Mesendoderm (in vitro differentiated cells): Measurements from ENCODE around the gene NBPF8.
"Not testable (repeated sequence)": the region's sequence is repeated elsewhere in the genome, so short reads cannot be mapped to it uniquely, and the experiment has no call there.

Experiments used
- DNase-seq: peaks from one replicate; pipeline ENCODE4 v3.0.0; 2013
- H2AK5ac ChIP-seq: 2 replicates; pipeline ENCODE4 v1.6.1; 2013; ENCODE audit warnings: low read length, inconsistent platforms
- H2BK120ac ChIP-seq: 2 replicates; pipeline ENCODE4 v1.6.1; 2013; ENCODE audit warnings: low read depth, mild to moderate bottlenecking, low read length, moderate library complexity, mixed read lengths
- H2BK15ac ChIP-seq: replicated peaks from 2 replicates; pipeline ENCODE4 v1.6.1; 2013; ENCODE audit warnings: low read depth, mild to moderate bottlenecking, moderate library complexity
- H2BK5ac ChIP-seq: 2 replicates; pipeline ENCODE4 v1.6.1; 2013; ENCODE audit warnings: low read length, inconsistent platforms
- H3K18ac ChIP-seq: 2 replicates; pipeline ENCODE4 v1.6.1; 2013; ENCODE audit warnings: mild to moderate bottlenecking, low read length, mixed read lengths
- H3K23ac ChIP-seq: one replicate; pipeline ENCODE4 v1.6.1; 2013; ENCODE audit warnings: low read length
- H3K27ac ChIP-seq: 2 replicates; pipeline ENCODE4 v1.5.1; 2013; ENCODE audit warnings: low read depth, mild to moderate bottlenecking, inconsistent platforms, low read length, moderate library complexity
- H3K27me3 ChIP-seq: 2 replicates; pipeline ENCODE4 v1.6.1; 2013; ENCODE audit warnings: low read length, control low read depth, mild to moderate bottlenecking, inconsistent platforms; ENCODE audit not compliant: insufficient read depth, poor library complexity
- H3K36me3 ChIP-seq: 2 replicates; pipeline ENCODE4 v1.6.1; 2013; ENCODE audit warnings: low read length, inconsistent platforms; ENCODE audit not compliant: control insufficient read depth, insufficient read depth
- H3K4ac ChIP-seq: one replicate; pipeline ENCODE4 v1.6.1; 2013; ENCODE audit warnings: low read depth, mild to moderate bottlenecking, low read length, moderate library complexity
- H3K4me1 ChIP-seq: 2 replicates; pipeline ENCODE4 v1.6.1; 2013; ENCODE audit warnings: low read depth, low read length, inconsistent platforms; ENCODE audit not compliant: control insufficient read depth
- H3K4me2 ChIP-seq: 2 replicates; pipeline ENCODE4 v1.6.1; 2013; ENCODE audit warnings: low read length
- H3K4me3 ChIP-seq: 2 replicates; pipeline ENCODE4 v1.5.1; 2013; ENCODE audit warnings: mild to moderate bottlenecking, low read length
- H3K56ac ChIP-seq: one replicate; pipeline ENCODE4 v1.6.1; 2013; ENCODE audit warnings: low read length
- H3K79me1 ChIP-seq: 2 replicates; pipeline ENCODE4 v1.6.1; 2013; ENCODE audit warnings: low read length, inconsistent platforms
- H3K79me2 ChIP-seq: 2 replicates; pipeline ENCODE4 v1.6.1; 2013; ENCODE audit warnings: mild to moderate bottlenecking, low read length; ENCODE audit not compliant: control insufficient read depth, insufficient read depth
- H3K9ac ChIP-seq: 2 replicates; pipeline ENCODE4 v1.6.1; 2013; ENCODE audit warnings: low read length, inconsistent platforms
- H4K5ac ChIP-seq: one replicate; pipeline ENCODE4 v1.6.1; 2013; ENCODE audit warnings: low read length
- H4K8ac ChIP-seq: one replicate; pipeline ENCODE4 v1.6.1; 2013; ENCODE audit warnings: low read depth, mild to moderate bottlenecking, control low read depth, low read length, moderate library complexity
- WGBS: extraction: QIAGEN DNeasy Blood & Tissue Kit; methylation state at CpG from one replicate; pipeline ENCODE4 v1.1.7; 2013; ENCODE audit warnings: low lambda C conversion rate, missing lambda C conversion rate; ENCODE audit not compliant: insufficient coverage; ENCODE audit errors: extremely low coverage; 5-methylcytosine and 5-hydroxymethylcytosine counted together

The NBPF8 gene

DNA sequence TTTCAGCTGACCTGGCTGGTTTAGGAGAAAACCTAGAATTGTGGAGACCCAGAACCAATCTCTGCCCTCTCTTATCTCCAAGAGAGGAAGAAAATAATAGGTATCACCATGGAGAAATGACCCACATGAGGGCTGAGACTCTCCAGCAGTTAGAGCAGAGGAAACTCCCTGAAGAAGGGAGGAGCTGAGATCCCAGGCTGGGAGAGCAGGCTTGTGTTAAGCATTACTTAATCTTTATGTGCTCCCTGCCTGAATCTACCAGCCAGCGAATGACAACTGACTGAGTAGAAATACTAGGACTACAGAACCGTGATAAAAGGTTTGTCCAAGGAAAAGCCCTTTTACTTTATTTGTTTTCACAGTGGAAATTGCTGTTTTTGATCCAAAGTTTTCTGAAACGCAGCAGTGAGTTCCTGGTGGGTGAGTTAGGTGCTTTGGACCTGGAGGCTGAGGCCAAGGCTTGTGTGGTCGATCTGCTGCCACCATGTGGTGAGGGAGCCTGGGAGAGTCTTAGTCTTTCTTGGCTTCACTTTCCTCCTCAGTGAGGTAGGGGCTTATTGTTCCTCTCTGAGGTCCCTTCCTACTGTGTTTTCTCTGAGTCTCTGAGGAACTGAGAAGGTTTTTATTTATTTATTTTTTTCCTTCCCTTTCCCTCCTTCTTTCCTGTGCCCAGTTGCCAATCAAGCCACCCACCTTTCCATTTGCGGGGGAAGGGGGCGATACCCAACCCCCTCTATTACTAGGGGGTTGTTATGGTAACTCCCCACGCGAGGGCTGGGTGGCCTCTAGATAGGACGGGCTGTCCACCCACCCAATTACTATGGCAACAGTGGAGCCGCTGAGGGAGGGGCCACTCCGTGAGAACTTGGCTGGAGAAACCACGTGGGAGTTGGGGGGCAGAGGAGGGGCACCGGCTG lies 21.3 kb upstream of the NBPF8 start:
- H3K4me2 ChIP-seq, H3K4me1 ChIP-seq, DNase-seq, H3K56ac ChIP-seq, H2BK120ac ChIP-seq, H3K18ac ChIP-seq, H3K9ac ChIP-seq, H3K79me1 ChIP-seq, H3K36me3 ChIP-seq, H3K27ac ChIP-seq, H3K4ac ChIP-seq, H3K4me3 ChIP-seq, H3K79me2 ChIP-seq, H2BK15ac ChIP-seq, H4K5ac ChIP-seq, H3K27me3 ChIP-seq, H2AK5ac ChIP-seq, H4K8ac ChIP-seq, H3K23ac ChIP-seq, H2BK5ac ChIP-seq: not testable (repeated sequence)
- no CpG with 5 or more reads among the region's 13 CpGs for WGBS

DNA sequence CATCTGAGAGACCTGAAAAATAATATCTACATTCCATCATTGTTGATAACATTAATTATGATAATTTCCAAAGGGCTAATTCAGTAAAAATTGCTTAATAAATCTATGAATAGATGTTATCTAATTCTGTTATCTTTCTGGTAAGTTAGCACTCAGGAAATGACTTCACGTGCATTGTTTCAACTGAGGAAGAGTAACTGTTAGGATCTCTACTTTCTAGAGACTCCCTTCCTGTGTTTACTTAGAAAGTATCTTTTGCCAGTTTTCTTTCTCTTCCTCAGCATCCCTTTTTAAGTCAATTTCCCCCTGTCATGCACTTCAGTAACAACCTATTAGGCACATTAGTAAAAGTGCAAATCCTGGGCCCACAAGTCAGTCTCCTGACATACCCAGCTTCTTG lies 9.5 kb upstream of the NBPF8 start:
- not testable (repeated sequence) for H2BK5ac ChIP-seq, H3K18ac ChIP-seq, H3K27ac ChIP-seq, H2BK120ac ChIP-seq, H3K36me3 ChIP-seq, H4K8ac ChIP-seq, DNase-seq, H3K4ac ChIP-seq, H2AK5ac ChIP-seq, H3K79me1 ChIP-seq, H3K4me3 ChIP-seq, H2BK15ac ChIP-seq, H3K79me2 ChIP-seq, H3K4me2 ChIP-seq, H3K4me1 ChIP-seq, H3K27me3 ChIP-seq, H3K56ac ChIP-seq, H3K23ac ChIP-seq, H3K9ac ChIP-seq, H4K5ac ChIP-seq
- no CpG with 5 or more reads among the region's 1 CpG for WGBS

DNA sequence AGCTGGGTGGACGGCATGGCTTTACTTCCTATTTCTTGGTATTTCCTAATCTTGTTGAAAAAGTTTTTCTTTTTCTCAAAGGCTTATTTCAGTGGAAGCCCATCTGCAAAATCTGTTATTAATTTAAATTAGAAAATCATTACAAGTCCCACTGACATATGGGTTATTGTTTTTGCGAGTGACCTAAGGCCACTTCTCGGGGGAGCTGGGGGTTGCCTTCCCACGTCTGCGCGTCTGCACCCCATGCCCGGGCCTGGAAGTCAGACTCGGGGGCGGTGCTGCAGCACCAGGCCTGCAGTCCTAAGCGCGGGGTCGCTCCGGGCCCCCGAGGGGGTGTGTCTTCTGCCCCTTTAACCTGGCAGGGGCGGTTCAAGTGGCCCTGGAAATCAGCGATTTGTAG lies 384 bp upstream of the NBPF8 start:
- H3K4me2 ChIP-seq, H2AK5ac ChIP-seq, H3K27me3 ChIP-seq, H3K36me3 ChIP-seq, DNase-seq, H3K4me1 ChIP-seq, H3K79me1 ChIP-seq, H3K79me2 ChIP-seq, H2BK5ac ChIP-seq, H3K56ac ChIP-seq, H3K18ac ChIP-seq, H2BK15ac ChIP-seq, H3K4me3 ChIP-seq, H4K8ac ChIP-seq, H3K4ac ChIP-seq, H3K23ac ChIP-seq, H3K27ac ChIP-seq, H4K5ac ChIP-seq, H2BK120ac ChIP-seq, H3K9ac ChIP-seq: not testable (repeated sequence)
- WGBS: no CpG with 5 or more reads among the region's 16 CpGs

DNA sequence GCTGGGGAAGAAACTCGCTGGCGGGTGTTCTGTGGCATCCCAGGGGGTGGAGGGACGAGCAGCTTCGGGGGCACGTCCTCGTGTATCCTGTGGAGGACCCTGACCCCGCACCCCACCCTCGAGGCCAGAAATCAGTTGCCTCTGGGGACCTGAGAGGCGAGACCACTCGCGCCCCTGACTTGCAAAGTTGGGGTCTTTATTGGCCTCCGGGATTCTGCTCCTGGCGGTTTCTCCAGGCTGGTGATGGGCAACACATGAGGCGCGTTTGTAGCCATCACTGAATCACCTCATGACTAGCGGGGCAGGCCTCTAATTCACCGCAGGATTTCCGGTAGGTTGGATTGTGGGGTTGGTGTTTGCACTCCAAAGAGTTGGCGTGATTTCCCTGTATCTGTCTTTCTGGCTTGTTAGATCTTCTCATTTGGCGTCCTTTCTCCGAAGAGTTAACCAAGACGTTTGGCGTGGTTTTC lies 692 bp downstream of the NBPF8 start:
- H3K4me1 ChIP-seq, H3K79me1 ChIP-seq, H3K23ac ChIP-seq, H3K4ac ChIP-seq, H2BK15ac ChIP-seq, H3K79me2 ChIP-seq, H2AK5ac ChIP-seq, H3K4me2 ChIP-seq, H3K27me3 ChIP-seq, H3K18ac ChIP-seq, H3K27ac ChIP-seq, H3K36me3 ChIP-seq, H2BK5ac ChIP-seq, H4K5ac ChIP-seq, H4K8ac ChIP-seq, H3K4me3 ChIP-seq, H2BK120ac ChIP-seq: not testable (repeated sequence)
- WGBS: no CpG with 5 or more reads among the region's 23 CpGs
- Histone ChIP-seq H3K56ac (peak overlapping the region; percentile 37), H3K9ac (peak overlapping the region; percentile 45)
- peak; percentile 20 for DNase-seq

DNA sequence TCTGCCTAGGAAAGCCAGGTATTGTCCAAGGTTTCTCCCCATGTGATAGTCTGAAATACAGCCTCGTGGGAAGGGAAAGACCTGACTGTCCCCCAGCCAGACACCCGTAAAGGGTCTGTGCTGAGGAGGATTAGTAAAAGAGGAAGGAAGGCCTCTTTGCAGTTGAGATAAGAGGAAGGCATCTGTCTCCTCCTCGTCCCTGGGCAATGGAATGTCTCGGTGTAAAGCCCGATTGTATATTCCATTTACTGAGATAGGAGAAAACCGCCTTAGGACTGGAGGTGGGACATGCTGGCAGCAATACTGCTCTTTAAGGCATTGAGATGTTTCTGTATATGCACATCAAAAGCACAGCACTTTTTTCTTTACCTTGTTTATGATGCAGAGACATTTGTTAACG lies 10.2 kb downstream of the NBPF8 start:
- H3K27ac ChIP-seq, H3K4me3 ChIP-seq, H3K56ac ChIP-seq, H3K18ac ChIP-seq, H2BK15ac ChIP-seq, H3K36me3 ChIP-seq, H4K8ac ChIP-seq, H3K23ac ChIP-seq, H4K5ac ChIP-seq, H3K4ac ChIP-seq, H3K27me3 ChIP-seq, H2BK120ac ChIP-seq, H2BK5ac ChIP-seq, H3K4me2 ChIP-seq, H3K79me1 ChIP-seq, H3K9ac ChIP-seq, H3K79me2 ChIP-seq, H2AK5ac ChIP-seq, H3K4me1 ChIP-seq: not testable (repeated sequence)
- WGBS: no CpG with 5 or more reads among the region's 7 CpGs
- DNase-seq: peak; percentile 28

DNA sequence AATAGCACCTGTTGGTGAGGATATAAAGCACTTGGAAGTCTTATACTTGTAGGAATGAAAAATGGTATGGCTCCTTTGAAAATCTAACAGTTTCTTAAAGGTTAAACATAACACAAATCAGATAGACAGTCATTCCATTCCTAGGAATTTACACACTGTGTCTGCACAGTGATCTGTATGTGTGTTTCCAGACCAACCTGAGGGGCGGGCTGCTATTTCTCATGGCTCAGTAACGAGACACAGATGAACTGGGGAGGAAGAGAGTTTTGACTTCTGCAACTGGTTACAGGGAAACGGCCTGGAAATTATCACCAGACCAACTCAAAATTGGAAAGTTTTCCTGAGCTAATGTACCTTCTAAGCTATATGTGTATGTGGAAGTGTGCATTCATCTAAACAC lies 16.8 kb downstream of the NBPF8 start:
- DNase-seq, H3K4me1 ChIP-seq: not testable (repeated sequence)

More for the DNA sequence above, 16.8 kb downstream of the NBPF8 start:
- not testable (repeated sequence) for H3K36me3 ChIP-seq, H3K18ac ChIP-seq, H3K56ac ChIP-seq, H3K9ac ChIP-seq, H3K27me3 ChIP-seq, H4K8ac ChIP-seq, H3K4ac ChIP-seq, H2BK120ac ChIP-seq, H2BK5ac ChIP-seq, H3K23ac ChIP-seq, H2BK15ac ChIP-seq, H2AK5ac ChIP-seq, H3K79me1 ChIP-seq, H3K27ac ChIP-seq, H4K5ac ChIP-seq, H3K4me3 ChIP-seq, H3K4me2 ChIP-seq, H3K79me2 ChIP-seq
- WGBS: no CpG with 5 or more reads among the region's 3 CpGs
